RPMI7951 (cell line): ENCODE data around the gene PNMT. TPM values are rescaled to one million over a fixed set of nuclear protein-coding genes. Genes with fewer than 3 reads are reported as not detected.

Experiments
- DNase-seq: peaks from one replicate; pipeline ENCODE4 v3.0.0-alpha.2; 2012; ENCODE audit warnings: low read depth
- total RNA-seq: library from RNA; depleted of rRNA; stranded (reverse); fragments of >200 nt; shearing (Covaris generic); gene quantifications from 2 replicates; pipeline ENCODE4 v1.2.3, GENCODE V29; 2014; rRNA removed

The PNMT gene, protein sequence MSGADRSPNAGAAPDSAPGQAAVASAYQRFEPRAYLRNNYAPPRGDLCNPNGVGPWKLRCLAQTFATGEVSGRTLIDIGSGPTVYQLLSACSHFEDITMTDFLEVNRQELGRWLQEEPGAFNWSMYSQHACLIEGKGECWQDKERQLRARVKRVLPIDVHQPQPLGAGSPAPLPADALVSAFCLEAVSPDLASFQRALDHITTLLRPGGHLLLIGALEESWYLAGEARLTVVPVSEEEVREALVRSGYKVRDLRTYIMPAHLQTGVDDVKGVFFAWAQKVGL
- 0.68 TPM in 1 of 2 replicates, not detected in the other for total RNA-seq

DNA sequence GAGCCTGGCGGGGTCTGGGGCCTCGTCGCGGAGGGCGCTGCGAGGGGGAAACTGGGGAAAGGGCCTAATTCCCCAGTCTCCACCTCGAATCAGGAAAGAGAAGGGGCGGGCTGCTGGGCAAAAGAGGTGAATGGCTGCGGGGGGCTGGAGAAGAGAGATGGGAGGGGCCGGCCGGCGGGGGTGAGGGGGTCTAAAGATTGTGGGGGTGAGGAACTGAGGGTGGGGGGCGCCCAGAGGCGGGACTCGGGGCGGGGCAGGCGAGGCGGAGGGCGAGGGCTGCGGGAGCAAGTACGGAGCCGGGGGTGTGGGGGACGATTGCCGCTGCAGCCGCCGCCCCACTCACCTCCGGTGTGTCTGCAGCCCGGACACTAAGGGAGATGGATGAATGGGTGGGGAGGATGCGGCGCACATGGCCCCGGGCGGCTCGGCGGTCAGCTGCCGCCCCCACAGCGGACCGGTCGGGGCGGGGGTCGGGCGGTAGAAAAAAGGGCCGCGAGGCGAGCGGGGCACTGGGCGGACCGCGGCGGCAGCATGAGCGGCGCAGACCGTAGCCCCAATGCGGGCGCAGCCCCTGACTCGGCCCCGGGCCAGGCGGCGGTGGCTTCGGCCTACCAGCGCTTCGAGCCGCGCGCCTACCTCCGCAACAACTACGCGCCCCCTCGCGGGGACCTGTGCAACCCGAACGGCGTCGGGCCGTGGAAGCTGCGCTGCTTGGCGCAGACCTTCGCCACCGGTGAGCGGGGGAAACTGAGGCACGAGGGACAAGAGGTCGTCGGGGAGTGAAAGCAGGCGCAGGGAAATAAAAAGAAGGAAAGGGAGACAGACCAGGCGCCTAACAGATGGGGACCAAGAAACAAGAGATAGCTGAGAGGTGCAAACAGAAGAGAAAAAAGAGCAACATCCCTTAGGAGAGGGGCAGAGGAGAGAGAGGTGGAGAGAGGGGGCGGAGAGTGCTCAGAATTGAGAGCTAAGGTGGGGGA is at the start of gene PNMT:
TSS of gene PNMT (plus strand) at position 509 of the 980 bp plus-strand sequence. CDS start at position 532, 23 bp downstream.
- DNase-seq = peak; percentile 36

DNA sequence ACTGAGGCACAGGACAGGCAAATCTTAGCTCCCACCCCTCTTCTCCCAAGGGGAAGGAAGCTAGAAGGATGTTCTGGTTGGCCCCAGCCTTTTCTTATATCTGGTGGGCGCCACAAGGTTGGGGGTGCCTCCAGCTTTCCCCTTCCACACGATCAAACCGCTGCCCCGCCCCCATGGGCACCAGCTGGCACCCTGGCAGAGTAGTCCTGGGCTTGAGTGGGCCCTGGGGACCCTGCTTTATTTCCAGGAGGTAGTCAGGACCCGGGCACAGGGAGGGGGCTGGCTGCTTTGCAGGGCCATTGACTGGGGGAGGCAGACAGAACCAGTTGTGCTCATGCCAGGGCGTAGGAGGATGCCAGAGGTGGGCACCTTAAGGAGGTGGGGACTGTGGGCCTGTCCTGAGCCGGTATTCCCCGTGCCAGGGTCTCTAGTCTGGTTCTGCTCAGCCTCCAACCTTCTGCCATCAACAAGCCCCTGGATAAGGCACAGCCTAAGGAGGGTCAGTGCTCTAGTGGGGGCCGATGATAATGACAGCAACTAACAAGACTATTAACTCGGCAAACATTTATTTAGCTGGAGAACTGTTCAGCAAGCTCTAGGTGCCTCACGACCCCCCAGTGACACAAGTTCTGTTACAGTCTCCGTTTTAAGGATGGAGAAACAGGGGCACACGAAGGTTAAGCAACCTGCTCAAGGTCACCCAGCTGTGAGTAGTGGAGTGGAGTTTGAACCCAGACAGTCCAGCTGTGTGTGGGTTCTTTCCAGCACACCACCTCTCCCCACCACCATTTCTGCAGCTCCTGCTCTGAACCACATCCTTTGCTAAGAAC is 49.1 kb upstream of the PNMT start:
- no peak for DNase-seq

DNA sequence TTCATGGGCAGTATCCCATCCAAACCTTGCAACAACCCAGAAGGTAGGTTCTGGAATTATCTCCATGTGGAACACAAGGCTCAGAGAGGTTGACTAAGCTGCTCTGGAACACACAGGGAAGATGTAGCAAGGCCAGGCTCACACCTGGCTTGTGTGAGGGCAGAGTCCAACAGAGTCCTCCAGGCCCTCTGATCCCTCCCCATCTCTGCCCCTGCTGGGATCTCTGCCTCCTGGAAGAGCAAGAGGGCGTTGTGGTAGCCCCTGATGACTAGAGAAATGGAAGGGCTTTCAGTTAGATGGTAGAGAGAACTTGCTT is 48.5 kb upstream of the PNMT start:
- DNase-seq = no peak

DNA sequence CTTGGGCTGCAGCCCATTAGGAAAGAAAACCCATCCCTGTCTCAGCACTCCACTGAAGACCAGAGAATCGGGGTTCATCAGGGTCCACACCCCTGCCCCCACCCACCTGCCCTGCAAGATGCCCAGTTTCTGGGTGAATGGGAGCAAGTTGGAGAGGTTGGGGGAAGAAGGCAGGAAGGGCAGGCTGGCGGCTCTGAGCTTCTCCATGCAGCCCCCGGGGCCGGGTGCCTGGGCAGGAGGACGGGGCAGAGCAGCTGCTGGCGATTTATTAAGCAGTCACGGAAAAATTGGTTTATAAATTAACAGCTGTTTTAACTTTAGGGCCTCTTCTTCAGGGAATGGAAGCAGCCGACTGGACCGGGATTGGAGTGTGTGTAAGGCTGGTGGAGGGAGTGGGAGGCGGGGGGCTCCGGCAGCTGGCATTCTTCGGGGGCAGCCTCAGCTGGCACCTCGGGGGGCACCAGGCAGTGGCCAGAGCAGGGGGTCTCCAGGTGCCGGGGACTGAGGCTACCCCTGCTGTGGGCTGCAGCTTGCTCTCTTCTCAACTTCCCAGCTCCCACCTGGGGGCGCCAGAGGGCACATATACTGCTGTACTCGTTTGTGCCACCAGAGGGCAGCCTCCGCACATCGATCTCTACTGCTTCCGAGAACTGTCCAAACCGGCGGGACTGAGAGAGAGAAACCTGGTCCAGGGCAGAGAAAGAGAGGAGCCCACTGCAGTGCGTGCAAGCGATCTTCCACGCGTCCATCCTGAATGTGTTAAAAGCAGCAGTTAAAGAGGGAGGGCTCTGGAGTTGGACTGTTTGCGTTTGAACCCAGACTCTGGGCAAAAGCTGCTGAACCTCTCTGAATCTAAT is 46.5 kb upstream of the PNMT start:
- DNase-seq = peak; percentile 79

DNA sequence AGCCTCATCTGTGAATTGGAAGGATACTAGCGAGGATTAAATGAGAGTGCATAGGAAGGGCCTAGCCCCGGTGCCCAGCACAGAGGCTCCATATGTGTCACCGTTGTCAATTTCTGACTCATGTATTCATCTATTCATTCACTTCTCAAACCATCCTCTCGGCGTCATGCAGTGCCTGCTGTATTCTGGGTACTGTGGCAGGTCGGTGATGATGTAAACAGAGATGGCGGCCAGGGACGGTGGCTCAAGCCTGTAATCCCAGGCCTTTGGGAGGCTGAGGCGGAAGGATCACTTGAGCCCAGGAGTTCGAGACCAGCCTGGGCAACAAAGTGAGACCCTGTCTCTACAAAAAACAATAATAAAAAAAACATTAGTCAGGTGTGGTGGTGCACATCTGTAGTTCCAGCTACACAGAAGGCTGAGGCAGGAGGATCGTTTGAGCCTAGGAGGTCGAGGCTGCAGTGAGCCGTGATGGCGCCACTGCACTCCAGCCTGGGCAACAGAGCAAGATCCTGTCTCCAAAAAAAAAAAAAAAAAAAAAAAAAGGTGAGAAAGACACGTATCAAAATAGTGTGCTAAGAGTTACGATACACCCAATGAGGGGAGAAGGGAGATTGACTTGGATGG is 45.8 kb upstream of the PNMT start:
- DNase-seq = peak; percentile 54

DNA sequence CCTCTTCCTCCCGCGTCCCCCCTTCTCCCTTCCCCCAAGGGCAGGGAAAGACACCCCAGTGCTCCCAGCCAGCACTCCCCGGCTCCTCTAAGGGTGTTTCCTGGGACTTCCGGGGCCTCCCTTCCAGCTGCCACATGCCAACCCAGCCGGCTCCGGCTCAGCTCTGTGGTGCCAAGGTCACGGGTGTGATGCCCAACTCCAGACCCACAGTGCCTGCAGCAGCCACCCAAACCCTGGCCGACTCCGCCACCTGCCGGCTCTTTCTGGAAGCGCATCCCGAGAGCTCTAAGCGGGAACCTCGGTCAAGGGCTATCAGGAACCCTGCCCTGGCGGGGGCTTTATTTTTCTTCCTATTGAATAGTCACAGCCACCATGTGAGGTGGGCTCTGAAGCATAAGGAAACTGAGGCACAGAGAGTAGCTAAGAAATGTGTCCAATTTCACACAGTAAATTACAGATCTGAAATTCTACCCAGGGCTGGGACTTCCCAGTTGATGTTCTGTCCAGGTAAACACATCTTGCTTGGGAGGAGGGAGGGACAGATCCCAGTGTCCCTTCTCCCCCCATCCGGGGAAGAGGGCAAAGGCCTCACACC is 44.8 kb upstream of the PNMT start:
- peak; percentile 56 for DNase-seq

DNA sequence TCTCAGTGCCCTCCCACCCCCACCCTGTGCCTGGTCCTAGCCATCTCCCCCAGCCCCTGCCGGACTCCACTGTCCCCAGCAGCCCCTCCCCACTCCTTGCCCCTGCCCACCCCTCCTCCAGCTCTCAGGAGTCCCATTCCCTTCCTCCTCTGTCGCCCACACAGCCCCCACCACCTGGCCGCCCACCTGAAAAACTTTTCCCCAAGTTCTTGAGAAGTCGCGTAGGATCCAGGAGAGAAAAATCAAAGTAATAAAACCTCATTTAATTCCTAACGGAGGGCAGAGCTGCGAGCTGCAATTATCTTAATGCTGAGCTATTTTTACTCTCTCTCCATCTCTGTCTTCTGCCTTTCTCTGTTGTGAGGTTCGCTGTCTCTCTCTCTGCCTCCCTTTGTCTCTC is 43.9 kb upstream of the PNMT start:
- DNase-seq = no peak

DNA sequence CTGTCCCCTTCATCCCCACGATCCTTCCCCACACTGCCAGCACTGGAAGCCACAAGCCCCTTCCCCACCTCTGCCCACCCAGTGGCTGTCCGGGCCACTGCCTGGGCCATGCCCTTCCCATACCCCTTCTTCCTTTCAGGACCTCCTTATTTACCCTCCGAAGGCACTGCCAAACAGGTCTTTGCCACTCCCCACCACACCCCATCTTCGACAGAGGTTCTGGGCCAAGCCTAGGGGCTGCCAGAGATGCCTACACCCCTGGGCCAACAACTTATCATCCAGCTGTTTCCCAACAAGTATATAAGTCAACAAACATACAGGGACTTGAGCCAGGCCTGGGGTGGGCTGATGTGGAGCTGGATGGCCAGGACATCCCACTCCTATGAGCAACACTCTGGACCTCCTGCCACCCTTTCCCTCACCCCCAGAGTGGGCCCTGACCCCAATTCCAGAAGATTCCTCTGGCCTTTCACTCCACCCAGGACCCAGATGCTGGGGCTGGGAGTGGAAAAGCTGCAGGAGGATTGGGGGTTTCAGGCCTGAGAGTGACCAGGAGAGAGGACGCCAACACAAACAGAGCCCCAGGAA is 43.0 kb upstream of the PNMT start:
- no peak for DNase-seq

DNA sequence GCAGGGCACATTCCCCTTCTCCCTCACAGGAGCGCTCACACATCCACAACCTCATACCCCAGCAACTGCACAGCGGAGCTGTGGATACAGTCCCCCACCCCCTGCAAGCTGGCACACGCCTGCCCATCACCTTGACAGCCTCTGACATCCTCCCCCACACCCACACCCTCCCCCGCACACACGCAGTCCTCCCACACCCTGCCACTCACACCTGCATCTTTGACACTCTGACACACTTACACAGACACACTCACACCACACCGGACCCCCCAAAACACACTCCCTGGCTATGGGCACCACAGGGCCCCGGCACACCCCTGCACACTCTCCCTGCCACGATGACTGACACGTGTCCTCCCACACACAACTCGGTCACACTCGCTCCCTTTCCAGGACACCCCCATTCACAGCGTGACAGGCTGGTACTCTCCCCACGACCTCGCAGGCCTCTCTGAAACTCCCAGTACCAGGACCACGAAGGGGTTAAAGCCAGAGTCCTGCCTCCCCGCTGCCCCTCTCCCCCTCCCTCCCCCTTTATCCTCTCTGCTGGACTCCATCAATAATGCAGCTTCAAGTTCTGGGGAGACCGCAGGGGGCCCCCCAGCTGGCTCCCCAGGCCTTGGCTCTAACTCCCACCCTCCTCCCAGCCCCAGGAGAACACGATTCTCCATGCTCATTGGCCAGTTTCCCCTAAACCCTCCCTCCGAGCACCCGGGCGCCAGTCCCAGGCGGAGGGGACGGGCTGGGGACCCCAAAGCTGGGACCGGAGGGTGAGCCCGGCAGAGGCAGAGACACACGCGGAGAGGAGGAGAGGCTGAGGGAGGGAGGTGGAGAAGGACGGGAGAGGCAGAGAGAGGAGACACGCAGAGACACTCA is 41.8 kb upstream of the PNMT start, which contains the start of gene PPP1R1B:
TSS of gene PPP1R1B (plus strand) at position 782 of the 876 bp plus-strand sequence. CDS start 441 bp downstream, outside the sequence.
- DNase-seq = no peak

DNA sequence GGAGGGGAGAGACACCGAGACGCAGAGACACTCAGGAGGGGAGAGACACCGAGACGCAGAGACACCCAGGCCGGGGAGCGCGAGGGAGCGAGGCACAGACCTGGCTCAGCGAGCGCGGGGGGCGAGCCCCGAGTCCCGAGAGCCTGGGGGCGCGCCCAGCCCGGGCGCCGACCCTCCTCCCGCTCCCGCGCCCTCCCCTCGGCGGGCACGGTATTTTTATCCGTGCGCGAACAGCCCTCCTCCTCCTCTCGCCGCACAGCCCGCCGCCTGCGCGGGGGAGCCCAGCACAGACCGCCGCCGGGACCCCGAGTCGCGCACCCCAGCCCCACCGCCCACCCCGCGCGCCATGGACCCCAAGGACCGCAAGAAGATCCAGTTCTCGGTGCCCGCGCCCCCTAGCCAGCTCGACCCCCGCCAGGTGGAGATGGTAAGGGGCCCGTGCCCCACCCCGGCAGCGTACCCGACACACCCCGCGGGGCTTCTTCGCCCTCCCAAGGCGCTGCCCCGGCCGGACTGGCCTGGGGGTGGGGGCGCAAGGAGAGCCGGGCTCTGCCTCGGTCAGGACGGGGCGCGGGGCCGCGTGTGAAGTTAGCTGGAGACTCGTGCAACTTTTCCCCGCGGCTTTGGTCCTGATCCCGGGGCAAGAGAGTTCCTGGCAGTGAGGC is 41.1 kb upstream of the PNMT start:
- DNase-seq = no peak

DNA sequence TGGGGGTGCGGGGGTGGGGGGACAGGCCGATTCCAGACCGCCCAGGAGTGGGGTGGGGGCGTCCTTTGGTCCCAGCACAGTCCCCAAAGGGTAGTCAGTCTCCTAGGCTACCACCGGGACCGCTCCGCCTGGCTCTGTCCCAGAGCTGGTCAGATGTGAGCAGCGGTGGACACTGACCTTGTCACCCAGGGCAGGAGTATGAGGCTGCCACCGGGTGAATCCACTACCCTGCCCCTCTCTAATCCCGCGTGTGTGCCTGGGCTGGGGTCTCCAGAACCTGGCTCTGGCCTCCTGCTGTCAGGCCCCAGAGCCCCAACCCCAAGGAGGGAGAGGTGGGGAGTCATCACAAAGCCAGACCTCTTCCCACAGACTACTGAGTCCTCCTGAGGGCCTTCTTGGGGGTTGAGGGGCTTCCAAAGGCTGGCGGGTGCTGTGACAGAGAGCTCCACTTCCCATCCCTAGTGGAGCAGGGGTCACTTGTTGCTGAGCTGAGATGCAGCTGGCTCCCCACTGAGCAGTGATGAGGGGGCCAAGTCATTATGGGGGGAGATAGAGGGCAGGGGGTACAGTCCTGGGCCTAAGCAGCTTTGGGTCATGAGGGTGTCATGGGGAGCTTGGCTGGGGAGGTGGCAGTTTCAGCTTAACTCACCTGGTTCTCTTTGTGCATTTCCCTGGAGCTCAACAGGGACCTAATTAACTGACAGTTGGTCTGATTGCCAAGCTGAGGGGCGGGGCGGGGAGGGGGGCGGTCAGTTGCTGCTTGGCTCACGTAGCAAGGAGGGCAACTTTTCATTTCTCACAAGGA is 40.3 kb upstream of the PNMT start:
- no peak for DNase-seq

DNA sequence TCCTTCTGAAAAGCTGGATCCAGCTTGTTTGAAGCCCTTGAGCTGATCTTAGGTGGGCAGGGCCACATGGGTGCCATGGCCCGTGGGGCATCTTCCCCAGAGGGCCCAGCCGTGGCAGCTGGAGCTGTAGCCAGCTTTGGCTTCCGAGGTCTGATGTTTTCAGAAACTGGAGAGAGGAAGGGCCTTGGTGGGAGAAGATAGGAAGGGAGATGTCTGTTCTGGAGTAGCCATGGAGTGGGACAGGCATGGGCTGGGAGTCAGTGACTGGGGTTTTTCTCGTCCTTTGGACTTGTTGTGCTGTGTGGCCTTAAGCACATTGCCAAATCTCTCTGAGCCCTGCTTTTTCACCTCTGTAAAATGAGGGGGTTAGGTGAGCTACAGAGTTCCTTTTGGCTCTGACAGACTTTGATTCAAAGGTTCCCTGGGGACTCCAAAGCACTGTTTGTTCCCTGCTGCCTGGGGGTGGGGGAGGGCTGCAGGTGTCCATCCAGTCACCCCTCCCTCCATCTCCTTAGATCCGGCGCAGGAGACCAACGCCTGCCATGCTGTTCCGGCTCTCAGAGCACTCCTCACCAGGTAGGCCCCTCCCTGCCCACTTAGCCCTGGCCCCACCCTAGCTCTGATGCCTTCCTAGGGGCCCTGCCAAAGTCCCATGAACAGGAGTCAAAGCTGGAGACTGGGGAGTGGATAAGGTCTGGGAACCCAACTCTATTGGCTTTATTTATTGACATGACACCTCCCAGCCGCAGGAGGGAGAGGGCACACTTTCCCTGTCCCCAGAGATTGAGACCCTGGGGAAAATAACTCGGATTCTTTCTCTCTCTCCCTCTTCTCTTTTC is 39.4 kb upstream of the PNMT start:
- DNase-seq = no peak

DNA sequence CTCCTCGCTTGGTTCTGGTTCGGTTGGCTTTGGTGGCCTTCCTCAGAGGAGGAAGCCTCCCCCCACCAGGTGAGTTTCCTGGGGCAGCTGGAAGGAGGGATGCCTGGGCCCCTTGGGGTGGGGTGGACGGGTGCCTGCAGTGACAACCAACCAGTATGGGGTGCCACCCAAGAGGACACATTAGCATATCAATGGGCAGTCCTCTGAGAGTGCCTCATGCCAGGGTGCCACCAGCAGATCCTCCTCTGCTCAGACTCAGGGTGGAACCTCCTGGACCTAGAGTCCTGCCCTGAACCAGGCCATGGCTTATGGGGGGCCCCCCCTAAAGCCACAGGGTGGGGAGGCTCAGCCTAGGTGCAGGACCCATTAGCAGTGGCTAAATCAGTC is 38.8 kb upstream of the PNMT start:
- no peak for DNase-seq

DNA sequence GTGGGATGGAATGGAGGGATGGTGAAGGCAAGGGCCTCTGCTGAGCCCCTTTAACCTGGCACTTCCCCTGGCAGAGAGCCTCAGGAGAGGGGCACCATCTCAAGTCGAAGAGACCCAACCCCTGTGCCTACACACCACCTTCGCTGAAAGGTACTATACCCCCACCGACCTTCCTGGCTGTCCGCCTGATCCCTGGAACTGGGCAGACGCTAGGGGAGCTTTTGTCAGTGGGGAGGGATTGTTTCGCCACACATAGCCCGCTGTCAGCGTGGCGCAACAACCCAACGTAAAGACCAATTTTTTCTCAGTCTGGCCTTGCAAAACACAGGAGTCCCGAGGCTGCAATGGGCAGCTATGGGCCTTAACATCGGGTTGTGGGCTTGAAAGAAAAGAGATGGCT is 38.4 kb upstream of the PNMT start:
- no peak for DNase-seq

DNA sequence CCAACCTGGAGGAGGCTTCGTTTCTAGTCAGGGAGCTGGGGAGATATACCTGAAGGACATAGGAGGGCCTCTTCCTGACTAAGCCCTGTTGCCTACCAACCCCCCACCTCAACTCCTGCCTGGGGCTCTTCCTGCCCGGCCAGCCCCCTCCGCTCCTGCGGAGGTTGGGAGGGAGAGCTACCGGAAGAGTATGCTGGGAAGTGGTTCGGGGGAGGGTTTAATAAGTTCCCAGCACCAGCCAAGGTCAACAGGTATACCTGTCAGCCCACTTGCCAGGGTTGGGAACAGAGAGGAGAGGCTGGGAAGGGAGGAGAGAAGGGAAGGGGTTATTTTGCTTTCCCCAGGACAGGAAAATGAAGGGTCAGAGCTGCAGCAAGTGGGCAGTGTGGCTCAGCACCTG is 36.9 kb upstream of the PNMT start:
- no peak for DNase-seq

DNA sequence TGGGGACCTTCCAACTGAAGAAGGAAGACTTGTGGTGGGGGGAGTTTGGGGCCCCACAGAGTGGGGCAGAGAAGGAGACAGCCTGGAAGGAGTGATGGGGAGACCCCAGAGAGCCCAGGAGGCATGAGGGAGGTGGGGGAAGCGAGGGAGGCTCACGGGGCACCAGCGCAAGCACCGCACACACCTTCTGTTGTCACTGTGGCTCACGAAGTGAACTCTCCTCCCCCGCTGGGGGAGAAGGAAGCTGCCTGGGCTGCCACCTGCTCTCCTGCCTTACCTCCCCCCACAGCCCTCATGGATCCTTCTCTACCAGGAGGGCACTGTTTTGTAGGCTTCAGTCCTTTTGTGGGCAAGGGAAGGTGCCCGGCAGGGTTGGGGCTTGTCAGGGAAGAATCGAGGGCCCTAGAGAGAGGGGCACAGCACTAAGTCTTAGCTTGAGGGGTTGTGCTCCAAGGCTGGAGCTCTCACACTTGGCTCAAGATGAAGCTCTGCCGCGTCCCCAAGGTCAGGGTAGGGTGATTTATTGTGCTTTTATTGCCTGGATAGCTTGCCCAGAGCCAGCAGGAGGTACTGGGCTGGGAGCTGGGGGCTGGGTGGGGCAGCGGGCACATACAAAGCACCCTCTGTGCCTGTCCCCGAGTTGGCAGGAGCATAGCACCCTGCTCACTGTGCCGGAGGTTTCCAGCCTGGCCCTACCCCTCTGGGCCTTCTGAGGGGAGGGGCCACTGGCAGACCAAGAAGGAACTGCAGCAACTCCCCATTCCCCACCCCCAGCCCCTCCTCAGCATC is 35.9 kb upstream of the PNMT start:
- DNase-seq = no peak
